Subcutaneous abdominal adipose tissue (tissue), 5 donors: Measurements from ENCODE around the gene ARSB.

ENCODE experiments used
- H3K27ac ChIP-seq: one replicate; pipeline ENCODE4 v1.7.0; 2013; ENCODE audit warnings: low read depth, mild to moderate bottlenecking, inconsistent platforms, low read length, moderate library complexity
- H3K27me3 ChIP-seq, 5 donors: one replicate each; pipeline ENCODE4 v1.7.0; 2013; ENCODE audit warnings: low read length in 5 of 5, inconsistent platforms in 1 of 5; ENCODE audit not compliant: control insufficient read depth in 5 of 5, insufficient read depth in 4 of 5
- H3K36me3 ChIP-seq, 5 donors: one replicate each; pipeline ENCODE4 v1.7.0; 2013; ENCODE audit warnings: low read length in 5 of 5; ENCODE audit not compliant: control insufficient read depth in 5 of 5, insufficient read depth in 5 of 5
- H3K4me1 ChIP-seq, 5 donors: one replicate each; pipeline ENCODE4 v1.7.0; 2013; ENCODE audit warnings: low read length in 5 of 5, mild to moderate bottlenecking in 3 of 5, moderate library complexity in 1 of 5; ENCODE audit not compliant: control insufficient read depth in 5 of 5, insufficient read depth in 5 of 5
- H3K4me3 ChIP-seq, 5 donors: one replicate each; pipeline ENCODE4 v1.7.0; 2013; ENCODE audit warnings: low read length in 5 of 5, low read depth in 1 of 5
- H3K9ac ChIP-seq, 5 donors: one replicate each; pipeline ENCODE4 v1.7.0; 2013; ENCODE audit warnings: low read length in 5 of 5, mild to moderate bottlenecking in 4 of 5, moderate library complexity in 3 of 5
- H3K9me3 ChIP-seq, 5 donors: one replicate each; pipeline ENCODE4 v1.7.0; 2013; ENCODE audit warnings: low read length in 5 of 5; ENCODE audit not compliant: control insufficient read depth in 5 of 5
- donor health status: healthy.
- donor health status: healthy.
- donor health status: healthy.
- donor health status: healthy.
- donor health status: healthy.

ARSB gene

GRCh38 chr5:78761840-78762239 is 223.3 kb downstream of the ARSB start:
- no peaks in the 10 kb centered on the region for H3K9me3 ChIP-seq
- no peaks in the 10 kb centered on the region for H3K36me3 ChIP-seq
- no peak overlapping the region for H3K27ac ChIP-seq
- H3K4me1 ChIP-seq = peaks cover 0 to 18% (median 3%) of the 10 kb centered on the region in 5 donors
- H3K27me3 ChIP-seq = peaks cover 0 to 5% (median 0%) of the 10 kb centered on the region in 5 donors
- H3K9ac ChIP-seq = no peak overlapping the region
- H3K4me3 ChIP-seq = no peak overlapping the region

- peaks cover 0 to 22% (median 3%) of the 10 kb centered on the region in 5 donors for H3K4me1 ChIP-seq
- H3K27ac ChIP-seq = no peak overlapping the region
Observed at GRCh38 chr5:78760770-78761169, 224.3 kb downstream of the ARSB start.

GRCh38 chr5:78760366-78760765 is 224.7 kb downstream of the ARSB start:
- no peak overlapping the region for H3K4me3 ChIP-seq
- no peaks in the 10 kb centered on the region for H3K36me3 ChIP-seq
- H3K27me3 ChIP-seq = peaks cover 0 to 7% (median 0%) of the 10 kb centered on the region in 5 donors
- H3K9ac ChIP-seq = no peak overlapping the region
- no peaks in the 10 kb centered on the region for H3K9me3 ChIP-seq
- H3K4me1 ChIP-seq = peaks cover 0 to 22% (median 3%) of the 10 kb centered on the region in 5 donors
- H3K27ac ChIP-seq = no peak overlapping the region

More at GRCh38 chr5:78760770-78761169, 224.3 kb downstream of the ARSB start:
- no peak overlapping the region for H3K4me3 ChIP-seq
- no peaks in the 10 kb centered on the region for H3K36me3 ChIP-seq
- H3K9me3 ChIP-seq = no peaks in the 10 kb centered on the region
- H3K9ac ChIP-seq = no peak overlapping the region
- H3K27me3 ChIP-seq = peaks cover 0 to 7% (median 0%) of the 10 kb centered on the region in 5 donors

GRCh38 chr5:78758169-78758839 is 226.8 kb downstream of the ARSB start:
- H3K9ac ChIP-seq = no peak overlapping the region
- no peak overlapping the region for H3K27ac ChIP-seq
- peaks cover 0 to 18% (median 3%) of the 10 kb centered on the region in 5 donors for H3K4me1 ChIP-seq
- H3K27me3 ChIP-seq = peaks cover 0 to 7% (median 0%) of the 10 kb centered on the region in 5 donors
- H3K36me3 ChIP-seq = no peaks in the 10 kb centered on the region
- no peaks in the 10 kb centered on the region for H3K9me3 ChIP-seq
- H3K4me3 ChIP-seq = no peak overlapping the region

GRCh38 chr5:78757269-78758053 is 227.6 kb downstream of the ARSB start:
- peaks cover 0 to 18% (median 3%) of the 10 kb centered on the region in 5 donors for H3K4me1 ChIP-seq
- H3K27me3 ChIP-seq = peaks cover 0 to 7% (median 0%) of the 10 kb centered on the region in 5 donors
- no peaks in the 10 kb centered on the region for H3K36me3 ChIP-seq

GRCh38 chr5:78756858-78757257 is 228.3 kb downstream of the ARSB start:
- H3K4me3 ChIP-seq = no peak overlapping the region
- peak overlapping the region; percentile 11 for H3K27ac ChIP-seq
- no peaks in the 10 kb centered on the region for H3K9me3 ChIP-seq
- H3K4me1 ChIP-seq = peaks cover 0 to 18% (median 3%) of the 10 kb centered on the region in 5 donors
- no peaks in the 10 kb centered on the region for H3K36me3 ChIP-seq
- H3K27me3 ChIP-seq = peaks cover 0 to 7% (median 0%) of the 10 kb centered on the region in 5 donors
- H3K9ac ChIP-seq = no peak overlapping the region

More at GRCh38 chr5:78757269-78758053, 227.6 kb downstream of the ARSB start:
- Histone ChIP-seq H3K9me3 (no peaks in the 10 kb centered on the region), H3K27ac (peak overlapping the region; percentile 11), H3K9ac (no peak overlapping the region), H3K4me3 (no peak overlapping the region)

- Histone ChIP-seq H3K4me1 (peaks cover 0 to 17% (median 3%) of the 10 kb centered on the region in 5 donors), H3K27me3 (peaks cover 0 to 7% (median 0%) of the 10 kb centered on the region in 5 donors)
Observed at GRCh38 chr5:78755822-78756429, 229.2 kb downstream of the ARSB start.

GRCh38 chr5:78754655-78755054 is 230.5 kb downstream of the ARSB start:
- Histone ChIP-seq H3K27ac (no peak overlapping the region), H3K4me1 (peaks cover 0 to 15% (median 3%) of the 10 kb centered on the region in 5 donors)

More at GRCh38 chr5:78755822-78756429, 229.2 kb downstream of the ARSB start:
- Histone ChIP-seq H3K36me3 (no peaks in the 10 kb centered on the region), H3K4me3 (no peak overlapping the region), H3K9me3 (no peaks in the 10 kb centered on the region), H3K27ac (no peak overlapping the region), H3K9ac (no peak overlapping the region)

GRCh38 chr5:78753093-78753531 is 232.0 kb downstream of the ARSB start:
- Histone ChIP-seq H3K4me3 (no peak overlapping the region), H3K4me1 (peaks cover 0 to 12% (median 3%) of the 10 kb centered on the region in 5 donors), H3K27me3 (peaks cover 0 to 7% (median 0%) of the 10 kb centered on the region in 5 donors), H3K36me3 (no peaks in the 10 kb centered on the region), H3K9ac (no peak overlapping the region), H3K9me3 (no peaks in the 10 kb centered on the region), H3K27ac (no peak overlapping the region)

More at GRCh38 chr5:78754655-78755054, 230.5 kb downstream of the ARSB start:
- peaks cover 0 to 7% (median 0%) of the 10 kb centered on the region in 5 donors for H3K27me3 ChIP-seq
- H3K9me3 ChIP-seq = no peaks in the 10 kb centered on the region
- H3K4me3 ChIP-seq = no peak overlapping the region
- H3K36me3 ChIP-seq = no peaks in the 10 kb centered on the region
- no peak overlapping the region for H3K9ac ChIP-seq
